Fibroblast of peridontal ligament (primary cell): ENCODE results near the gene AHCYL2.
"Not testable (repeated sequence)": the region's sequence is repeated elsewhere in the genome, so short reads cannot be mapped to it uniquely, and the experiment has no call there.

Experiments
- DNase-seq: peaks from one replicate; pipeline ENCODE4 v3.0.0-alpha.2; 2010; ENCODE audit errors: extremely low read depth

Gene AHCYL2

GRCh38 chr7:129351320-129351719 is 126.5 kb downstream of the AHCYL2 start:
- DNase-seq, result peak; percentile 61

- DNase-seq, result not testable (repeated sequence)
Observed at GRCh38 chr7:129353104-129353503, 128.3 kb downstream of the AHCYL2 start.

- DNase-seq, result no peak
Observed at GRCh38 chr7:129354428-129355157, 129.8 kb downstream of the AHCYL2 start.

GRCh38 chr7:129356176-129356575 is 131.3 kb downstream of the AHCYL2 start:
- DNase-seq, result no peak

- no peak for DNase-seq
Observed at GRCh38 chr7:129359176-129359575, 134.3 kb downstream of the AHCYL2 start.

GRCh38 chr7:129359638-129360037 is 134.8 kb downstream of the AHCYL2 start:
- no peak for DNase-seq

GRCh38 chr7:129361771-129362170 is 136.9 kb downstream of the AHCYL2 start:
- no peak for DNase-seq

- no peak for DNase-seq
Observed at GRCh38 chr7:129362496-129362895, 137.7 kb downstream of the AHCYL2 start.

GRCh38 chr7:129367349-129367699 is 142.5 kb downstream of the AHCYL2 start:
- DNase-seq, result no peak

GRCh38 chr7:129367700-129368388 is 143.0 kb downstream of the AHCYL2 start:
- DNase-seq, result peak; percentile 85

- no peak for DNase-seq
Observed at GRCh38 chr7:129368389-129368986, 143.7 kb downstream of the AHCYL2 start.

GRCh38 chr7:129369447-129369846 is 144.6 kb downstream of the AHCYL2 start:
- not testable (repeated sequence) for DNase-seq

- peak; percentile 22 for DNase-seq
Observed at GRCh38 chr7:129370812-129371211, 146.0 kb downstream of the AHCYL2 start.

- no peak for DNase-seq
Observed at GRCh38 chr7:129371487-129371886, 146.7 kb downstream of the AHCYL2 start.

GRCh38 chr7:129373651-129374428 is 149.0 kb downstream of the AHCYL2 start:
- no peak for DNase-seq

GRCh38 chr7:129375141-129375938 is 150.5 kb downstream of the AHCYL2 start:
- DNase-seq, result no peak

GRCh38 chr7:129376076-129376777 is 151.4 kb downstream of the AHCYL2 start:
- DNase-seq, result peak; percentile 20

- DNase-seq, result peak; percentile 38
Observed at GRCh38 chr7:129376778-129377700, 152.2 kb downstream of the AHCYL2 start.

- no peak for DNase-seq
Observed at GRCh38 chr7:129381710-129382484, 157.1 kb downstream of the AHCYL2 start.
